Upper lobe of left lung (tissue), 6 donors: ENCODE results near the gene FYN. TPM values are rescaled to one million over a fixed set of nuclear protein-coding genes. Genes with fewer than 3 reads are reported as not detected.
"Not testable (repeated sequence)": the region's sequence is repeated elsewhere in the genome, so short reads cannot be mapped to it uniquely, and the experiment has no call there.

Source experiments
- ATAC-seq, 2 donors: fragments of 200-7000 bp; cut with Tn5 transposase; one replicate each; pipeline ENCODE4 v1.9.1; 2022; ENCODE audit warnings: mild to moderate bottlenecking in 2 of 2, moderate library complexity in 2 of 2; ENCODE audit not compliant: low FRiP score in 2 of 2
- DNase-seq, 2 donors: peaks; one replicate each; pipeline ENCODE4 v3.0.0-alpha.2; 2019 to 2020
- H3K27ac ChIP-seq, 4 donors: fragments of 200-600 bp; sonication (generic); one replicate each; pipeline ENCODE4 v1.5.1; 2016 to 2019
- H3K27me3 ChIP-seq, 4 donors: fragments of 200-600 bp; sonication (generic); one replicate each; pipeline ENCODE4 v1.5.1; 2017 to 2019
- H3K36me3 ChIP-seq, 4 donors: fragments of 200-600 bp; sonication (generic); one replicate each; pipeline ENCODE4 v1.5.1; 2016 to 2019
- H3K4me1 ChIP-seq, 4 donors: fragments of 200-600 bp; sonication (generic); one replicate each; pipeline ENCODE4 v1.5.1; 2018 to 2019
- H3K4me3 ChIP-seq, 4 donors: fragments of 200-600 bp; sonication (generic); one replicate each; pipeline ENCODE4 v1.5.1; 2017 to 2019; ENCODE audit warnings: mild to moderate bottlenecking in 2 of 4, moderate library complexity in 1 of 4
- H3K9me3 ChIP-seq, 4 donors: fragments of 200-600 bp; sonication (generic); one replicate each; pipeline ENCODE4 v1.5.1; 2018 to 2019
- EP300 ChIP-seq, 4 donors: sonication (generic); formaldehyde crosslinking; IDR thresholded peaks; one replicate each; pipeline ENCODE4 v1.5.1; 2017; ENCODE audit warnings: antibody characterized with exemption in 4 of 4, control low read depth in 2 of 4
- POLR2A ChIP-seq, 4 donors: fragments of 450-650 bp; IDR thresholded peaks; one replicate each; pipeline ENCODE4 v1.5.1; 2016 to 2017; ENCODE audit warnings: antibody characterized with exemption in 4 of 4, mild to moderate bottlenecking in 2 of 4
- POLR2AphosphoS5 ChIP-seq, 2 donors: sonication (generic); formaldehyde crosslinking; IDR thresholded peaks; one replicate each; pipeline ENCODE4 v1.5.1; 2017; ENCODE audit warnings: antibody characterized with exemption in 2 of 2
- WGBS, 2 donors: methylation state at CpG; one replicate each; pipeline ENCODE4 v1.1.5; 2017 to 2018; 5-methylcytosine and 5-hydroxymethylcytosine counted together
- total RNA-seq, 6 donors: library from RNA; depleted of rRNA in 4 of 6; stranded (reverse); fragments of >200 nt in 4 of 6; gene quantifications; one replicate each; pipeline versions ENCODE4 v1.1.0 to v1.2.1, GENCODE V29; 2016 to 2021
- TF ChIP-seq, protein P1 (sequence below), 6 experiments: fragments of 450-650 bp in 4 of 6; fragments of 200-600 bp in 2 of 6; sonication (generic) in 2 of 6; IDR thresholded peaks; one replicate each; pipeline ENCODE4 v1.5.1; 2016 to 2019; ENCODE audit warnings: antibody characterized with exemption in 6 of 6
- donor health status: DM: no; HTN: no; CAD: no; lungs with moderate emphysema.
- donor health status: DM: no; HTN: yes; CAD: no; lungs with severe emphysema.

FYN gene
- total RNA-seq, 6 donors from 2014 or later, result 69.1 to 181 (median 113) TPM

DNA sequence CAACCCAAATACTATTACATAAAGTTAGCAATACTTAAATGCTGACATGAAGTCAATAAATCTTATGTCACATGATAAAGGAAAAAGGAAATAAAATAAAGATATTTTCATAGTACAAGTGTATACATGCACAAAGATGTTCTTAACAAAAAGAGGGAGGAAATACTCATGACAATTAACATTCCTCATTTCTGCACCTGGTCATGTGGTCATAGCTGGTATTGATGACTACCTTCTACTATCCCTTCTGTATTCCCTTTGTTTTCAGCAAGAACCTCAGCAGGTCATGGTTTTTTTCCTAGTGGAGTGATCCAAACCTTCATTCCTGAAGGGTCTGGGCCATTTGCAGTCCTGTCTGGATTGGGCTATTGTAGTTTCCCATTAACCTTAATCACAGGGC is 43.5 kb upstream of the FYN start:
- H3K36me3 ChIP-seq, result no peaks in the 10 kb centered on the region
- no peaks in the 10 kb centered on the region for H3K27me3 ChIP-seq
- DNase-seq (no peak), ATAC-seq (no peak)
- H3K27ac ChIP-seq, result no peak overlapping the region
- TF ChIP-seq, protein P1, sequence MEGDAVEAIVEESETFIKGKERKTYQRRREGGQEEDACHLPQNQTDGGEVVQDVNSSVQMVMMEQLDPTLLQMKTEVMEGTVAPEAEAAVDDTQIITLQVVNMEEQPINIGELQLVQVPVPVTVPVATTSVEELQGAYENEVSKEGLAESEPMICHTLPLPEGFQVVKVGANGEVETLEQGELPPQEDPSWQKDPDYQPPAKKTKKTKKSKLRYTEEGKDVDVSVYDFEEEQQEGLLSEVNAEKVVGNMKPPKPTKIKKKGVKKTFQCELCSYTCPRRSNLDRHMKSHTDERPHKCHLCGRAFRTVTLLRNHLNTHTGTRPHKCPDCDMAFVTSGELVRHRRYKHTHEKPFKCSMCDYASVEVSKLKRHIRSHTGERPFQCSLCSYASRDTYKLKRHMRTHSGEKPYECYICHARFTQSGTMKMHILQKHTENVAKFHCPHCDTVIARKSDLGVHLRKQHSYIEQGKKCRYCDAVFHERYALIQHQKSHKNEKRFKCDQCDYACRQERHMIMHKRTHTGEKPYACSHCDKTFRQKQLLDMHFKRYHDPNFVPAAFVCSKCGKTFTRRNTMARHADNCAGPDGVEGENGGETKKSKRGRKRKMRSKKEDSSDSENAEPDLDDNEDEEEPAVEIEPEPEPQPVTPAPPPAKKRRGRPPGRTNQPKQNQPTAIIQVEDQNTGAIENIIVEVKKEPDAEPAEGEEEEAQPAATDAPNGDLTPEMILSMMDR (IDR thresholded peaks at IDR 0.05), result no peak
- no peak for TF ChIP-seq EP300 (IDR thresholded peaks at IDR 0.05)
- TF ChIP-seq POLR2A (IDR thresholded peaks at IDR 0.05), result no peak
- TF ChIP-seq POLR2AphosphoS5 (IDR thresholded peaks at IDR 0.05), result no peak
- H3K4me3 ChIP-seq, result no peak overlapping the region
- no peaks in the 10 kb centered on the region for H3K4me1 ChIP-seq
- H3K9me3 ChIP-seq, result no peaks in the 10 kb centered on the region

DNA sequence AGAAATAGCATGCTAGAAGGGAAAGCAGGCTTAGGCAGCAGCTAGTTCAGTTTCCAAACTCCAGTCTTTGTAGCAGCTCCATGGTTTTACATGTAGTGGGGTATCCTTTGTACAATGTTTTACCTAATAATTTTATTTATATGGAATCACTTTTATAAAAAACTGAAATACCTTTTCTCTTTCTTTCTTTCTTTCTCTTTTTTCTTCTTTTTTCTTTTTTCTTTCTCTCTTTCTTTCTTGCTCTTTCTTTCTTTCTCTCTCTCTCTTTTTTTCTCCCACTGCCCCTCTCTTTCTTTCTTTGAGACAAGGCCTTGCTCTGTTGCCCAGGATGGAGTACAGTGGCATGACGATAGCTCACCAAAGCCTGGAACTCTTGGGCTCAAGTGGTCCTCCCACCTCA is 41.4 kb upstream of the FYN start:
- no peak for DNase-seq
- 95 to 96% methylated on average over 1 of the region's 1 CpG for WGBS, 2 donors
- TF ChIP-seq POLR2A (IDR thresholded peaks at IDR 0.05) (no peak), POLR2AphosphoS5 (IDR thresholded peaks at IDR 0.05) (no peak), EP300 (IDR thresholded peaks at IDR 0.05) (no peak)
- TF ChIP-seq, protein P1 (IDR thresholded peaks at IDR 0.05), result no peak
- no peaks in the 10 kb centered on the region for H3K9me3 ChIP-seq
- H3K27ac ChIP-seq, result no peak overlapping the region
- no peaks in the 10 kb centered on the region for H3K27me3 ChIP-seq
- ATAC-seq, result no peak
- no peak overlapping the region for H3K4me3 ChIP-seq
- H3K36me3 ChIP-seq, result no peaks in the 10 kb centered on the region
- H3K4me1 ChIP-seq, result no peaks in the 10 kb centered on the region

DNA sequence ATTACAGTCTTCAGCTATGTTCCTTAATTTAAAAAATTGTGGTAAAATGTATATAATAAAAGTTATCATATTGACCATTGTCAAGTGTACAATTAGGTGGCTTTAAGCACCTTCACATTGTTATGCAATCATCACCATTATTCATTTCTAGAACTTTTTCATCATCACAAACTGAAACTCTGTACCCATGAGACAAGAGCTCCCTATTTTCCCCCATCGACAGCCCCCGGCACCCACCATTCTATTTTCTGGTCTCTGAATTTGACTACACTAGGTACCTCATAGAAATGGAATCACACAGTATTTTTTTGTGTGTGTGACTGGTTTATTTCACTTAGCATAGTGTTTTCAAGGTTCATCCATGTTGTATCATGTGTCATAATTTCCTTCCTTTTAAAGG is 39.7 kb upstream of the FYN start:
- H3K9me3 ChIP-seq, result no peaks in the 10 kb centered on the region
- DNase-seq (no peak), ATAC-seq (no peak)
- 80 to 95% methylated on average over 2 of the region's 2 CpGs for WGBS, 2 donors
- H3K4me1 ChIP-seq, result no peaks in the 10 kb centered on the region
- no peaks in the 10 kb centered on the region for H3K27me3 ChIP-seq
- no peak overlapping the region for H3K27ac ChIP-seq
- TF ChIP-seq, protein P1 (IDR thresholded peaks at IDR 0.05), result no peak
- TF ChIP-seq POLR2AphosphoS5 (IDR thresholded peaks at IDR 0.05), result no peak
- no peak for TF ChIP-seq POLR2A (IDR thresholded peaks at IDR 0.05)
- TF ChIP-seq EP300 (IDR thresholded peaks at IDR 0.05), result no peak
- H3K36me3 ChIP-seq, result no peaks in the 10 kb centered on the region
- no peak overlapping the region for H3K4me3 ChIP-seq

DNA sequence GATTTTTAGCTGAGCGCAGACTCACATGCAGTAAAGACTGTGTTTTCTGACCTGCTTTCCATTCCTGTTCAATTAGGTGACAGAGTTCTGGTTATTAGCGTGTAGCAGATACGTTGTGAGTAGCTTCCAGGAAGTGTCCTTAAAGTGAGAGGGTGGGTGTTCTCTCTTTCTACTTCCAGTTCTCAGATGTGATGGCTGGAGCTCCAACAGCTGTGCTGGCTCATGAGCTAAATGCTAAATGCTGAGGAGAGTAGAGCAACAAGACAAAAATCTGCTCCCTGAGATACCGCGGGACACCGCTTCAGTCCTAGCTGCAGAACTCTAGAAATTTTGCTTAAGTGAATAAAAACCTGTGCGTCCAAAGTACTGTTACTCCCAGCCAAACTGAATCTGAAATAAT is 38.2 kb upstream of the FYN start:
- H3K4me3 ChIP-seq, result no peak overlapping the region
- H3K4me1 ChIP-seq, result no peaks in the 10 kb centered on the region
- H3K9me3 ChIP-seq, result no peaks in the 10 kb centered on the region
- H3K36me3 ChIP-seq, result no peaks in the 10 kb centered on the region
- no peak for DNase-seq
- H3K27me3 ChIP-seq, result no peaks in the 10 kb centered on the region
- no peak for TF ChIP-seq POLR2AphosphoS5 (IDR thresholded peaks at IDR 0.05)
- TF ChIP-seq, protein P1 (IDR thresholded peaks at IDR 0.05), result no peak
- no peak for TF ChIP-seq EP300 (IDR thresholded peaks at IDR 0.05)
- no peak for TF ChIP-seq POLR2A (IDR thresholded peaks at IDR 0.05)
- ATAC-seq, result no peak
- WGBS, 2 donors, result 65 to 85% methylated on average over 7 of the region's 7 CpGs
- H3K27ac ChIP-seq, result no peak overlapping the region

DNA sequence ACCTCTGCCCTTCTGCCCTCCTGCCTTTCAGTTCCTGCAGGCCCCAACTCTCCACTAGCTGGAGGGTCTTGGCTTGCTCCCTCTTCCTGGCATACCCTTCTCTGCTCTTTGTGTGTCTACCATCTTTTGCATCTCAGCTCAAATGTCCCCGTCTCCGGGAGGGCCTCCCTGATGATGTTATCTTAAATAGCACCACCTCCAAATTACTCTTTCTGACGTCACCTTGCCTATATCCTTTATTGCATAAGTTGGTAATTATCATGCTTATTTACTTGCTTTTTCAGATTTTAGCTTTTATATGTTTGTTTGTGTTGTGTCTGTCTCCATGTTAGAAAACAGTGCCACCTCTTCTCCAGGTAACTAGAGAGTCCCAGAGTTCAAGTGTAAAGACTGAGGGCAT is 36.0 kb upstream of the FYN start:
- no peak for ATAC-seq
- WGBS, 2 donors, result 92 to 94% methylated on average over 3 of the region's 3 CpGs
- no peaks in the 10 kb centered on the region for H3K4me1 ChIP-seq
- H3K27me3 ChIP-seq, result no peaks in the 10 kb centered on the region
- H3K27ac ChIP-seq, result no peak overlapping the region
- no peak overlapping the region for H3K4me3 ChIP-seq
- TF ChIP-seq POLR2AphosphoS5 (IDR thresholded peaks at IDR 0.05) (no peak), EP300 (IDR thresholded peaks at IDR 0.05) (no peak), POLR2A (IDR thresholded peaks at IDR 0.05) (no peak)
- TF ChIP-seq, protein P1 (IDR thresholded peaks at IDR 0.05), result no peak
- no peaks in the 10 kb centered on the region for H3K9me3 ChIP-seq
- no peaks in the 10 kb centered on the region for H3K36me3 ChIP-seq
- no peak for DNase-seq

DNA sequence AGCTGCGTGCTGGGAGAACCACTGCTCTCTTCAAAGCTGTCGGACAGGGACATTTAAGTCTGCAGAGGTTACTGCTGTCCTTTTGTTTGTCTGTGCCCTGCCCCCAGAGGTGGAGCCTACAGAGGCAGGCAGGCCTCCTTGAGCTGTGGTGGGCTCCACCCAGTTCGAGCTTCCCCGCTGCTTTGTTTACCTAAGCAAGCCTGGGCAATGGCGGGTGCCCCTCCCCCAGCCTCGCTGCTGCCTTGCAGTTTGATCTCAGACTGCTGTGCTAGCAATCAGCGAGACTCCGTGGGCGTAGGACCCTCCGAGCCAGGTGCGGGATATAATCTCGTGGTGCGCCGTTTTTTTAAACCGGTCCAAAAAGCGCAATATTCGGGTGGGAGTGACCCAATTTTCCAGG is 35.1 kb upstream of the FYN start:
- WGBS, 2 donors, result 78 to 87% methylated on average over 9 to 13 of the region's 17 CpGs

More for the DNA sequence above, 35.1 kb upstream of the FYN start:
- not testable (repeated sequence) for H3K36me3 ChIP-seq, H3K27me3 ChIP-seq, H3K9me3 ChIP-seq, H3K4me1 ChIP-seq, ATAC-seq, H3K27ac ChIP-seq, H3K4me3 ChIP-seq
- DNase-seq, result peak in 1 of 2 donors; percentile 9
